ENCODE measurements around the gene SIRT1.

- no peak for TF ChIP-seq CTCF (IDR thresholded peaks at IDR 0.05)
- no peak for TF ChIP-seq POLR2A (IDR thresholded peaks at IDR 0.05)
These were observed 39.7 kb downstream of the SIRT1 start for GRCh38 chr10:67924136-67924535.

All from testis (tissue), 2 donors.